ENCODE data around the gene INO80. TPM values are rescaled to one million over a fixed set of nuclear protein-coding genes. Genes with fewer than 3 reads are reported as not detected.
A peak's percentile ranks its signal among the peaks of the same experiment; 100 is the strongest.

The INO80 gene
- polyA plus RNA-seq, 1 experiment = 5.2 TPM

GRCh38 chr15:40940296-40940801, 175.7 kb downstream of the INO80 start:
- ChIA-PET CTCF (interaction anchor here (1.2 to 9.5 kb wide), 9 partner anchors 10 to 124 kb away, joined by 3 to 142 read pairs (median 43); partner anchors contain the start of genes CHAC1 and DLL4), POLR2A (interaction anchor here (0.5 kb wide), 1 partner anchor 91 kb away, joined by 3 read pairs; no protein-coding TSS in a partner anchor)
- no peak overlapping the region for H3K4me3 ChIP-seq (ENCODE audit: low read depth, low read length)
- H3K27me3 ChIP-seq (ENCODE audit: control insufficient read depth, insufficient read depth, low read length) = no peaks in the 10 kb centered on the region
- TF ChIP-seq CTCF (IDR thresholded peaks at IDR 0.05; ENCODE audit: insufficient read depth, low read depth, low read length) = no peak
- H3K36me3 ChIP-seq (ENCODE audit: control insufficient read depth, insufficient read depth, low read length) = no peaks in the 10 kb centered on the region
- no peak for DNase-seq (ENCODE audit: low read depth)

DNA sequence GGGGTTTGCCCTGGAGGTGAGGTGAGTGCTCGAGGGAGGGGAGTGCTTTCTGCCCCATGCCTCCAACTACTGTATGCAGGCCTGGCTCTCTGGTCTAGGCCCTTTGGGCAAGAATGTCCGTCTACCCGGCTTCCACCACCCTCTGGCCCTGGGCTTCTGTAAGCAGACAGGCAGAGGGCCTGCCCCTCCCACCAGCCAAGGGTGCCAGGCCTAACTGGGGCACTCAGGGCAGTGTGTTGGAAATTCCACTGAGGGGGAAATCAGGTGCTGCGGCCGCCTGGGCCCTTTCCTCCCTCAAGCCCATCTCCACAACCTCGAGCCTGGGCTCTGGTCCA, 177.6 kb downstream of the INO80 start:
- no peak for TF ChIP-seq CTCF (IDR thresholded peaks at IDR 0.05; ENCODE audit: insufficient read depth, low read depth, low read length)
- Histone ChIP-seq H3K4me3 (ENCODE audit: low read depth, low read length) (no peak overlapping the region), H3K36me3 (ENCODE audit: control insufficient read depth, insufficient read depth, low read length) (no peaks in the 10 kb centered on the region), H3K27me3 (ENCODE audit: control insufficient read depth, insufficient read depth, low read length) (no peaks in the 10 kb centered on the region)
- POLR2A ChIA-PET = no interaction called here
- DNase-seq (ENCODE audit: low read depth) = no peak
- CTCF ChIA-PET = interaction anchor here (6.5 to 9.5 kb wide), 3 partner anchors 9 to 81 kb away, joined by 83 to 142 read pairs (median 89); partner anchors contain the start of gene DLL4

DNA sequence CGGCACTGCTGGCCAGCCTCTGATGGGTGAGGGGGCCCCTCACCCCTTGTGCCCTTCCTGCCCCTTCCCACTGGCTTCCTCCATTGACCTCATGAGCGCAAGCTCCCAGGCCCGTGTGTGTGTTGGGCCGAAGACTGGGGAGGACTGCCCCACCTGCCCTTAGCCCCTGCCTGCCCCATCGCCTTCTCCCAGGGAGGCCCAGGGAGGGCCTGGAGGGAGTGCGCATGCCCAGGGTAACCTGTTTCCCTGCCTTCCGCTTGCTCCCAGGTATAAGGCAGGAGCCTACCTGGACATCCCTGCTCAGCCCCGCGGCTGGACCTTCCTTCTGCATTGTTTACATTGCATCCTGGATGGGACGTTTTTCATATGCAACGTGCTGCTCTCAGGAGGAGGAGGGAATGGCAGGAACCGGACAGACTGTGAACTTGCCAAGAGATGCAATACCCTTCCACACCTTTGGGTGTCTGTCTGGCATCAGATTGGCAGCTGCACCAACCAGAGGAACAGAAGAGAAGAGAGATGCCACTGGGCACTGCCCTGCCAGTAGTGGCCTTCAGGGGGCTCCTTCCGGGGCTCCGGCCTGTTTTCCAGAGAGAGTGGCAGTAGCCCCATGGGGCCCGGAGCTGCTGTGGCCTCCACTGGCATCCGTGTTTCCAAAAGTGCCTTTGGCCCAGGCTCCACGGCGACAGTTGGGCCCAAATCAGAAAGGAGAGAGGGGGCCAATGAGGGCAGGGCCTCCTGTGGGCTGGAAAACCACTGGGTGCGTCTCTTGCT, 178.1 kb downstream of the INO80 start:
- DNase-seq (ENCODE audit: low read depth) = no peak
- no peaks in the 10 kb centered on the region for H3K27me3 ChIP-seq (ENCODE audit: control insufficient read depth, insufficient read depth, low read length)
- no peak overlapping the region for H3K4me3 ChIP-seq (ENCODE audit: low read depth, low read length)
- TF ChIP-seq CTCF (IDR thresholded peaks at IDR 0.05; ENCODE audit: insufficient read depth, low read depth, low read length) = peak; percentile 22; the same call in 1 of the 2 replicates
- no peaks in the 10 kb centered on the region for H3K36me3 ChIP-seq (ENCODE audit: control insufficient read depth, insufficient read depth, low read length)
- POLR2A ChIA-PET = no interaction called here
- CTCF ChIA-PET = interaction anchor here (0.6 to 9.5 kb wide), 4 partner anchors 8 to 256 kb away, joined by 3 to 142 read pairs (median 86); partner anchors contain the start of gene DLL4

DNA sequence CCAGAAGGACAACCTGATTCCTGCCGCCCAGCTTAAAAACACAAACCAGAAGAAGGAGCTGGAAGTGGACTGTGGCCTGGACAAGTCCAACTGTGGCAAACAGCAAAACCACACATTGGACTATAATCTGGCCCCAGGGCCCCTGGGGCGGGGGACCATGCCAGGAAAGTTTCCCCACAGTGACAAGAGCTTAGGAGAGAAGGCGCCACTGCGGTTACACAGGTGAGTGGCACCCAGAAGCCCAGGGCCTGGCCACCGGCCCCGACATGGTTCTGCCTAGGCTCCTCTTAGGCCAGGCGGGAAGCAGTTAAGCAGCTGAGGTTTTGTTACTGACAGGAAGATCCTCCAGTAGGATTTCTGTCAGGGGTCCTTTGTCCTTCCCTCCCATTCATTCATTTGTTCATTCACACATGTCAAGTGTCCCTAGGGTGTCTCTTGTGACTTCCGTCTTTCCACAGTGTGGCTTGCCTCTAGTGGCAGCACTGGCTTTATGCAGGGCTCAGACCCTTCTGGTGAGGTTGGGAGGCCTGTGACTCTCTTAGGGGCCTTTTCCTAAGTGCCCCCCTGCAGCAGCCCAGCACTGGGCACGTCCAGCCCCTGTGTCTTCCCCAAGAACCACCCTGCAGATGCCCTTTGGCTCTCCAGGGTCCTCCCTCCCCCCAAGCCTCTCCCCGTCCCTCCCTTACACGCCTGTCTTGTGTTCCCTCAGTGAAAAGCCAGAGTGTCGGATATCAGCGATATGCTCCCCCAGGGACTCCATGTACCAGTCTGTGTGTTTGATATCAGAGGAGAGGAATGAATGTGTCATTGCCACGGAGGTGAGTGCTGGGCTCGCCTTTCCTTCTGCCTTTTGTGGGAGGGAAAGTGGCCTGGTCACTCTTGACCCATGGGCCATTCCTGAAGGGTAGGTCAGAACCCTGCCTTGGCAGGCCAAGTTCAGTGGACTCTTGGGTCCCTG, 179.1 kb downstream of the INO80 start:
- no peak for TF ChIP-seq CTCF (IDR thresholded peaks at IDR 0.05; ENCODE audit: insufficient read depth, low read depth, low read length)
- no peak overlapping the region for H3K4me3 ChIP-seq (ENCODE audit: low read depth, low read length)
- POLR2A ChIA-PET = no interaction called here
- 0 out of 2 replicates have a peak, but pooled peaks cover under 1% of the 10 kb centered on the region for H3K36me3 ChIP-seq (ENCODE audit: control insufficient read depth, insufficient read depth, low read length)
- CTCF ChIA-PET = interaction anchor here (0.6 to 9.5 kb wide), 3 partner anchors 32 to 82 kb away, joined by 3 to 142 read pairs (median 3); no protein-coding TSS in a partner anchor
- peaks cover 1% of the 10 kb centered on the region; the same call in 1 of the 2 replicates for H3K27me3 ChIP-seq (ENCODE audit: control insufficient read depth, insufficient read depth, low read length)
- no peak for DNase-seq (ENCODE audit: low read depth)

Data from BJ (cell line).